Thyroid gland (tissue), 4 donors: Measurements from ENCODE around the gene IGFN1.

ENCODE experiments used
- POLR2A ChIP-seq, 2 donors: fragments of 450-650 bp; IDR thresholded peaks; one replicate each; pipeline ENCODE4 v1.6.1; 2017; ENCODE audit warnings: antibody characterized with exemption in 2 of 2, mild to moderate bottlenecking in 2 of 2, moderate library complexity in 1 of 2
- TF ChIP-seq, protein P1 (sequence below), 6 experiments: fragments of 200-600 bp in 3 of 6; fragments of 450-650 bp in 3 of 6; sonication (generic) in 3 of 6; IDR thresholded peaks; one replicate each; pipeline ENCODE4 v1.5.1; 2016 to 2019; ENCODE audit warnings: antibody characterized with exemption in 6 of 6, mild to moderate bottlenecking in 2 of 6, inconsistent platforms in 1 of 6, moderate library complexity in 1 of 6

DNA sequence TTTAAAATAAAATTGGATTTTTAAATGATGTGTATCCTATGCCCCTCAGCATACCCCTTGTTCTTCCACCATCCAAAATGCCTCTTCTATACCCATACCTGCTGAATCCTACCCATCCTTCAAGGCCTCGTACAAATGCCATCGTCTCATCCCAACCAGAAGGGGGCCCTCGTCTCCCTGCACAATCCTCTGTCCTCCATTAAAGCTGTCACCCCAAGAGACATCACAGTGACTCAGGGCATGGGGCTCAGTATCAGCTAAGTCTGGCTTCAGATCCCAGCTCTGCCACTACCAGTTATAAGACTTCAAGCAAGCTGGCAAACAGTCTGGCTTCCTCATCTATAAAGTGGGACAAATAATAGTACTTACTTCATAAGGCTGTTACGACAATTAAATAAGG is 23.8 kb downstream of the IGFN1 start:
- TF ChIP-seq, protein P1, sequence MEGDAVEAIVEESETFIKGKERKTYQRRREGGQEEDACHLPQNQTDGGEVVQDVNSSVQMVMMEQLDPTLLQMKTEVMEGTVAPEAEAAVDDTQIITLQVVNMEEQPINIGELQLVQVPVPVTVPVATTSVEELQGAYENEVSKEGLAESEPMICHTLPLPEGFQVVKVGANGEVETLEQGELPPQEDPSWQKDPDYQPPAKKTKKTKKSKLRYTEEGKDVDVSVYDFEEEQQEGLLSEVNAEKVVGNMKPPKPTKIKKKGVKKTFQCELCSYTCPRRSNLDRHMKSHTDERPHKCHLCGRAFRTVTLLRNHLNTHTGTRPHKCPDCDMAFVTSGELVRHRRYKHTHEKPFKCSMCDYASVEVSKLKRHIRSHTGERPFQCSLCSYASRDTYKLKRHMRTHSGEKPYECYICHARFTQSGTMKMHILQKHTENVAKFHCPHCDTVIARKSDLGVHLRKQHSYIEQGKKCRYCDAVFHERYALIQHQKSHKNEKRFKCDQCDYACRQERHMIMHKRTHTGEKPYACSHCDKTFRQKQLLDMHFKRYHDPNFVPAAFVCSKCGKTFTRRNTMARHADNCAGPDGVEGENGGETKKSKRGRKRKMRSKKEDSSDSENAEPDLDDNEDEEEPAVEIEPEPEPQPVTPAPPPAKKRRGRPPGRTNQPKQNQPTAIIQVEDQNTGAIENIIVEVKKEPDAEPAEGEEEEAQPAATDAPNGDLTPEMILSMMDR (IDR thresholded peaks at IDR 0.05) = no peak
- TF ChIP-seq POLR2A (IDR thresholded peaks at IDR 0.05) = no peak
